Central memory CD8-positive, alpha-beta T cell (primary cell): ENCODE data around the gene ITFG1.

Experiments
- ATAC-seq: fragments of 150-1000 bp; cut with Tn5 transposase; replicated peaks from 2 replicates; pipeline ENCODE4 v1.10.0; 2022; ENCODE audit warnings: mild to moderate bottlenecking, moderate FRiP score, moderate number of reproducible peaks; ENCODE audit not compliant: poor library complexity, severe bottlenecking; ENCODE audit errors: extremely low read depth
- DNase-seq, 2 donors: peaks; one replicate each; pipeline ENCODE4 v3.0.0; 2021; ENCODE audit warnings: low spot score in 2 of 2
- H3K27ac Mint-ChIP-seq: one replicate; pipeline ENCODE4 v1.8.0; 2022; ENCODE audit warnings: low read depth, mild to moderate bottlenecking, moderate library complexity, mixed read lengths
- H3K27me3 Mint-ChIP-seq: one replicate; pipeline ENCODE4 v1.8.0; 2022; ENCODE audit warnings: mixed read lengths
- H3K36me3 Mint-ChIP-seq: one replicate; pipeline ENCODE4 v1.8.0; 2022; ENCODE audit warnings: mild to moderate bottlenecking, moderate library complexity, mixed read lengths; ENCODE audit not compliant: insufficient read depth
- H3K4me1 Mint-ChIP-seq: one replicate; pipeline ENCODE4 v1.8.0; 2022; ENCODE audit warnings: mixed read lengths
- H3K4me3 Mint-ChIP-seq: one replicate; pipeline ENCODE4 v1.8.0; 2022; ENCODE audit warnings: mild to moderate bottlenecking, moderate library complexity, mixed read lengths
- H3K9me3 Mint-ChIP-seq: one replicate; pipeline ENCODE4 v1.8.0; 2022; ENCODE audit warnings: mixed read lengths

Gene ITFG1

GRCh38 chr16:47284999-47285398, 175.9 kb downstream of the ITFG1 start:
- Mint-ChIP-seq H3K9me3 (no peaks in the 10 kb centered on the region), H3K4me1 (no peaks in the 10 kb centered on the region), H3K27me3 (no peaks in the 10 kb centered on the region)

GRCh38 chr16:47278306-47278970, 182.4 kb downstream of the ITFG1 start:
- DNase-seq (no peak), ATAC-seq (no peak)
- Mint-ChIP-seq H3K36me3 (no peaks in the 10 kb centered on the region), H3K4me3 (no peak overlapping the region), H3K4me1 (no peaks in the 10 kb centered on the region), H3K27me3 (no peaks in the 10 kb centered on the region), H3K9me3 (no peaks in the 10 kb centered on the region), H3K27ac (no peak overlapping the region)

More at GRCh38 chr16:47284999-47285398, 175.9 kb downstream of the ITFG1 start:
- Mint-ChIP-seq H3K27ac (no peak overlapping the region), H3K4me3 (no peak overlapping the region), H3K36me3 (no peaks in the 10 kb centered on the region)
- DNase-seq = no peak
- ATAC-seq = no peak

- H3K27ac Mint-ChIP-seq = no peak overlapping the region
- H3K9me3 Mint-ChIP-seq = no peaks in the 10 kb centered on the region
- ATAC-seq (no peak), DNase-seq (no peak)
- peaks cover 2% of the 10 kb centered on the region for H3K36me3 Mint-ChIP-seq
- H3K4me1 Mint-ChIP-seq = no peaks in the 10 kb centered on the region
- no peak overlapping the region for H3K4me3 Mint-ChIP-seq
- no peaks in the 10 kb centered on the region for H3K27me3 Mint-ChIP-seq
Observed at GRCh38 chr16:47276522-47276921, 184.3 kb downstream of the ITFG1 start.

- H3K27me3 Mint-ChIP-seq = no peaks in the 10 kb centered on the region
- H3K27ac Mint-ChIP-seq = no peak overlapping the region
- DNase-seq = no peak
- H3K4me3 Mint-ChIP-seq = no peak overlapping the region
- ATAC-seq = no peak
- H3K9me3 Mint-ChIP-seq = no peaks in the 10 kb centered on the region
- H3K36me3 Mint-ChIP-seq = peaks cover 8% of the 10 kb centered on the region
- no peaks in the 10 kb centered on the region for H3K4me1 Mint-ChIP-seq
Observed at GRCh38 chr16:47262938-47263337, 197.9 kb downstream of the ITFG1 start.

- H3K36me3 Mint-ChIP-seq = peaks cover 23% of the 10 kb centered on the region
- no peak overlapping the region for H3K4me3 Mint-ChIP-seq
- no peaks in the 10 kb centered on the region for H3K9me3 Mint-ChIP-seq
- no peaks in the 10 kb centered on the region for H3K27me3 Mint-ChIP-seq
- ATAC-seq = no peak
- no peak for DNase-seq
- no peak overlapping the region for H3K27ac Mint-ChIP-seq
- no peaks in the 10 kb centered on the region for H3K4me1 Mint-ChIP-seq
Observed at GRCh38 chr16:47260503-47260902, 200.4 kb downstream of the ITFG1 start.

GRCh38 chr16:47258874-47259461, 201.9 kb downstream of the ITFG1 start:
- H3K4me3 Mint-ChIP-seq = no peak overlapping the region
- no peaks in the 10 kb centered on the region for H3K27me3 Mint-ChIP-seq
- DNase-seq = no peak
- no peaks in the 10 kb centered on the region for H3K4me1 Mint-ChIP-seq
- H3K9me3 Mint-ChIP-seq = no peaks in the 10 kb centered on the region
- no peak overlapping the region for H3K27ac Mint-ChIP-seq
- no peak for ATAC-seq
- peaks cover 23% of the 10 kb centered on the region for H3K36me3 Mint-ChIP-seq

GRCh38 chr16:47254756-47255155, 206.1 kb downstream of the ITFG1 start:
- H3K36me3 Mint-ChIP-seq = peaks cover 22% of the 10 kb centered on the region
- no peaks in the 10 kb centered on the region for H3K27me3 Mint-ChIP-seq
- H3K4me3 Mint-ChIP-seq = no peak overlapping the region
- no peaks in the 10 kb centered on the region for H3K9me3 Mint-ChIP-seq
- DNase-seq (no peak), ATAC-seq (no peak)
- H3K4me1 Mint-ChIP-seq = no peaks in the 10 kb centered on the region
- no peak overlapping the region for H3K27ac Mint-ChIP-seq

GRCh38 chr16:47250983-47251382, 209.9 kb downstream of the ITFG1 start:
- peaks cover 6% of the 10 kb centered on the region for H3K36me3 Mint-ChIP-seq
- DNase-seq = no peak
- H3K4me1 Mint-ChIP-seq = no peaks in the 10 kb centered on the region
- H3K9me3 Mint-ChIP-seq = no peaks in the 10 kb centered on the region
- no peak for ATAC-seq
- no peak overlapping the region for H3K4me3 Mint-ChIP-seq
- no peaks in the 10 kb centered on the region for H3K27me3 Mint-ChIP-seq
- no peak overlapping the region for H3K27ac Mint-ChIP-seq

- Mint-ChIP-seq H3K27me3 (no peaks in the 10 kb centered on the region), H3K9me3 (no peaks in the 10 kb centered on the region), H3K4me3 (no peak overlapping the region), H3K4me1 (no peaks in the 10 kb centered on the region), H3K27ac (no peak overlapping the region), H3K36me3 (peaks cover 2% of the 10 kb centered on the region)
- DNase-seq = no peak
- no peak for ATAC-seq
Observed at GRCh38 chr16:47247690-47248089, 213.2 kb downstream of the ITFG1 start.

- no peaks in the 10 kb centered on the region for H3K4me1 Mint-ChIP-seq
- ATAC-seq = no peak
- DNase-seq = no peak
- peaks cover 2% of the 10 kb centered on the region for H3K36me3 Mint-ChIP-seq
- no peak overlapping the region for H3K27ac Mint-ChIP-seq
- no peaks in the 10 kb centered on the region for H3K9me3 Mint-ChIP-seq
- H3K27me3 Mint-ChIP-seq = no peaks in the 10 kb centered on the region
- H3K4me3 Mint-ChIP-seq = no peak overlapping the region
Observed at GRCh38 chr16:47244206-47244605, 216.7 kb downstream of the ITFG1 start.

GRCh38 chr16:47241061-47241460, 219.8 kb downstream of the ITFG1 start:
- ATAC-seq (no peak), DNase-seq (no peak)
- Mint-ChIP-seq H3K27me3 (no peaks in the 10 kb centered on the region), H3K27ac (no peak overlapping the region), H3K36me3 (no peaks in the 10 kb centered on the region), H3K9me3 (no peaks in the 10 kb centered on the region), H3K4me1 (no peaks in the 10 kb centered on the region), H3K4me3 (no peak overlapping the region)

GRCh38 chr16:47236716-47237115, 224.1 kb downstream of the ITFG1 start:
- no peak overlapping the region for H3K27ac Mint-ChIP-seq

GRCh38 chr16:47230296-47230695, 230.6 kb downstream of the ITFG1 start:
- peaks cover 5% of the 10 kb centered on the region for H3K4me1 Mint-ChIP-seq
- DNase-seq = no peak
- H3K9me3 Mint-ChIP-seq = no peaks in the 10 kb centered on the region
- no peak for ATAC-seq
- H3K27ac Mint-ChIP-seq = no peak overlapping the region
- H3K36me3 Mint-ChIP-seq = peaks cover 10% of the 10 kb centered on the region
- H3K27me3 Mint-ChIP-seq = no peaks in the 10 kb centered on the region
- no peak overlapping the region for H3K4me3 Mint-ChIP-seq

More at GRCh38 chr16:47236716-47237115, 224.1 kb downstream of the ITFG1 start:
- Mint-ChIP-seq H3K4me1 (no peaks in the 10 kb centered on the region), H3K4me3 (no peak overlapping the region), H3K36me3 (no peaks in the 10 kb centered on the region), H3K9me3 (no peaks in the 10 kb centered on the region), H3K27me3 (no peaks in the 10 kb centered on the region)
- no peak for ATAC-seq
- DNase-seq = no peak
